Mucosa of descending colon (tissue), 3 donors: ENCODE data around the gene DGKQ. TPM values are rescaled to one million over a fixed set of nuclear protein-coding genes. Genes with fewer than 3 reads are reported as not detected.
A peak's percentile ranks its signal among the peaks of the same experiment; 100 is the strongest.
"Not testable (repeated sequence)": the region's sequence is repeated elsewhere in the genome, so short reads cannot be mapped to it uniquely, and the experiment has no call there.

Experiments used
- ATAC-seq: fragments of 200-7000 bp; cut with Tn5 transposase; one replicate; pipeline ENCODE4 v1.9.1; 2020; ENCODE audit warnings: mild to moderate bottlenecking, moderate library complexity
- DNase-seq, 3 donors: peaks; one replicate each; pipeline ENCODE4 v3.0.0-alpha.2; 2020
- H3K36me3 ChIP-seq: fragments of 200-600 bp; one replicate; pipeline ENCODE4 v1.8.0; 2021; ENCODE audit warnings: low read depth, mild to moderate bottlenecking
- H3K4me1 ChIP-seq: fragments of 200-600 bp; one replicate; pipeline ENCODE4 v1.8.0; 2021; ENCODE audit warnings: low read depth, mild to moderate bottlenecking
- H3K4me3 ChIP-seq: fragments of 200-600 bp; one replicate; pipeline ENCODE4 v1.8.0; 2021; ENCODE audit warnings: mild to moderate bottlenecking
- H3K9me3 ChIP-seq: fragments of 200-600 bp; one replicate; pipeline ENCODE4 v1.8.0; 2021; ENCODE audit warnings: mild to moderate bottlenecking
- intact Hi-C, 2 donors: fragments of 100-400 bp; cut with DNase I in 1 of 2; cut with micrococcal nuclease in 1 of 2; formaldehyde crosslinking; loops; one replicate each; pipeline versions ENCODE4 v1.11.0 to v1.11.1; 2022; cut with DNase I, micrococcal nuclease
- total RNA-seq, 3 donors: library from RNA; stranded (reverse); fragmentation: NEBNext Ultra II Directional in 2 of 3; extraction: Animal tissue kit (Norgen Biotek cat#: 25700) in 2 of 3; gene quantifications; one replicate each; pipeline versions ENCODE4 v1.2.1 to v1.2.4, GENCODE V29; 2021 to 2023
- TF ChIP-seq, protein P1 (sequence below): fragments of 200-600 bp; IDR thresholded peaks from one replicate; pipeline ENCODE4 v1.8.0; 2022; ENCODE audit warnings: antibody characterized with exemption, mild to moderate bottlenecking
- donor health status: DM: no; HTN: no; CAD: no; lungs with moderate emphysema.
- donor health status: DM: no; HTN: no; CAD: no.
- donor health status: DM: no; HTN: yes; CAD: no.

The DGKQ gene
- total RNA-seq, 3 donors from 2014 or later, result 31.8 to 56.1 (median 41.7) TPM

DNA sequence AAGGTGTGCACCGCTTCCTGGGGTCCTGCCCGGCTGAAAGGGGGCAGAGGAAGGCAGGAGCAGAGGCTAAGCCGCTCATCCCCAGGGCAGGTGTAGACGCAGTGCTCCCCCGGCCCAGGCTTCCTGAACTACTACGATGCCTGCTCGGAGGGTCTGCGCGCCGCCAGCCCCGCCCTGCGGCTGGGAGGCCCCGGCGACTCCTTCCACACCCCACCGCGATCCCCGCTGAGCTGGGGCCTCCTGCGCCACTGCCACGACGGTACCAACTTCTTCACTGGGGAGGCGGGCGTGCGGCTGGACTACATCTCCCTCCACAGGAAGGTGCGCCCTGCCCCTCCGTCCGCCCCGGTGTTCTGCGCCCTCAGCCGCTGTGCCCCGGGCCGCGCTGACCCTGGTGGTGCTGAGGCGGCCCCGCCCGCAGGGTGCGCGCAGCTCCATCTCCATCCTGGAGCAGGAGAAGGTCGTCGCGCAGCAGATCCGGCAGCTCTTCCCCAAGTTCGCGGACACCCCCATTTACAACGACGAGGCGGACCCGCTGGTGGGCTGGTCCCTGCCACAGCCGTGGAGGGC lies 28.3 kb upstream of the DGKQ start:
- intact Hi-C loops, result no loop called here

DNA sequence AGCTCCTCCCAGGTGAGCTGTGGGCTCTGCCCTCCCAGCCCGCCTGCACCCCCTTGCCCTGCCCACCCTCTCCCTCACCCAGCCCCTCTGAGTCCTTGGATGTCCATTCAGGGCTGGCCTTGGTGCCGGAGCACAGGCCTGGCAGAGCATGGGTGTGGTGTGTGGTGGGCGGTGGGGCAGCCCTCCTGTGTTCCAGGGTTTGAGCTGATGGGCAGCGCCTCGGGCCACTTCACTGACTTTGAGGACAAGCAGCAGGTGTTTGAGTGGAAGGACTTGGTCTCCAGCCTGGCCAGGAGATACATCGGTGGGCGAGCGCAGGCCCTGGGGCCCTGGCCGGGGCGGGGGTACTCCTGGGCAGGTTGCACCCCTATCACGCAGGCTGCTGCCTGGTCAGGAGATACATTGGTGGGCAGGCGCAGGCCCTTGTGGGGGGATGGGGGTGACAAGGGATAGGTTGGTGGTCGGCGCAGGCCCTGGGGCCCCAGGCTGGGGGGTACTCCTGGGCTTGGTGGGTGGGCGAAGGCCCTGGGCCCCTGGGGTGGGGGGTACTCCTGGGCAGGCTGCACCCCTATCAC lies 27.4 kb upstream of the DGKQ start:
- Histone ChIP-seq H3K9me3 (no peaks in the 10 kb centered on the region), H3K4me1 (peaks cover 24% of the 10 kb centered on the region), H3K36me3 (no peaks in the 10 kb centered on the region), H3K4me3 (no peak overlapping the region)
- DNase-seq (no peak), ATAC-seq (no peak)
- TF ChIP-seq, protein P1, sequence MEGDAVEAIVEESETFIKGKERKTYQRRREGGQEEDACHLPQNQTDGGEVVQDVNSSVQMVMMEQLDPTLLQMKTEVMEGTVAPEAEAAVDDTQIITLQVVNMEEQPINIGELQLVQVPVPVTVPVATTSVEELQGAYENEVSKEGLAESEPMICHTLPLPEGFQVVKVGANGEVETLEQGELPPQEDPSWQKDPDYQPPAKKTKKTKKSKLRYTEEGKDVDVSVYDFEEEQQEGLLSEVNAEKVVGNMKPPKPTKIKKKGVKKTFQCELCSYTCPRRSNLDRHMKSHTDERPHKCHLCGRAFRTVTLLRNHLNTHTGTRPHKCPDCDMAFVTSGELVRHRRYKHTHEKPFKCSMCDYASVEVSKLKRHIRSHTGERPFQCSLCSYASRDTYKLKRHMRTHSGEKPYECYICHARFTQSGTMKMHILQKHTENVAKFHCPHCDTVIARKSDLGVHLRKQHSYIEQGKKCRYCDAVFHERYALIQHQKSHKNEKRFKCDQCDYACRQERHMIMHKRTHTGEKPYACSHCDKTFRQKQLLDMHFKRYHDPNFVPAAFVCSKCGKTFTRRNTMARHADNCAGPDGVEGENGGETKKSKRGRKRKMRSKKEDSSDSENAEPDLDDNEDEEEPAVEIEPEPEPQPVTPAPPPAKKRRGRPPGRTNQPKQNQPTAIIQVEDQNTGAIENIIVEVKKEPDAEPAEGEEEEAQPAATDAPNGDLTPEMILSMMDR, result no peak
- intact Hi-C loops, result no loop called here

More for the DNA sequence above, 28.3 kb upstream of the DGKQ start:
- Histone ChIP-seq H3K4me3 (no peak overlapping the region), H3K9me3 (no peaks in the 10 kb centered on the region), H3K4me1 (peaks cover 22% of the 10 kb centered on the region), H3K36me3 (no peaks in the 10 kb centered on the region)
- TF ChIP-seq, protein P1, result no peak
- ATAC-seq (no peak), DNase-seq (peak in 1 of 3 donors; percentile 32)

DNA sequence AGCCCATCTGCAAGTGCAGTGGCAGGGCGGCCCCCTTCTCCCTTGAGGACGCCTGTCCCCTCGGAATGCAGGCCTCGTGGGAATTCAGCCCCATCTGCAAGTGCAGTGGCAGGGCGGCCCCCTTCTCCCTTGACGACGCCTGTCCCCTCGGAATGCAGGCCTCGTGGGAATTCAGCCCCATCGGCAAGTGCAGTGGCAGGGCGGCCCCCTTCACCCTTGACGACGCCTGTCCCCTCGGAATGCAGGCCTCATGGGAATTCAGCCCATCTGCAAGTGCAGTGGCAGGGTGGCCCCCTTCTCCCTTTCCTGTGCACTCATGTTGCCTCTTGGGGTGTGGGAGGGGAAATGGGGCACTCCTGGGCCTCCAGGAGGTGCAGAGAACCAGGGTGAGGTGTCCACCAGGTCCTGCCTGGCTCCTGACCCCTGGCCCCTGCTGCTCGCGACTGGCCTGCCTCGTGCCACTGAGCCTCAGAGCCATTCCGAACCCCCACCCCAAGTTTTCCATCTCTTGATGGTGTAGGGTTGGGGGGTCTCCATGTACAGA lies 26.6 kb upstream of the DGKQ start:
- no peak for ATAC-seq
- Histone ChIP-seq H3K9me3 (no peaks in the 10 kb centered on the region), H3K4me1 (peaks cover 24% of the 10 kb centered on the region), H3K36me3 (no peaks in the 10 kb centered on the region), H3K4me3 (no peak overlapping the region)
- TF ChIP-seq, protein P1, result no peak
- intact Hi-C loops, result no loop called here
- DNase-seq, result no peak

- DNase-seq, intact Hi-C loops, H3K36me3 ChIP-seq, H3K9me3 ChIP-seq, H3K4me3 ChIP-seq, ATAC-seq: not testable (repeated sequence)
- H3K4me1 ChIP-seq, result peaks cover 24% of the 10 kb centered on the region
Observed at GRCh38 chr4:999240-999863, 26.0 kb upstream of the DGKQ start.

DNA sequence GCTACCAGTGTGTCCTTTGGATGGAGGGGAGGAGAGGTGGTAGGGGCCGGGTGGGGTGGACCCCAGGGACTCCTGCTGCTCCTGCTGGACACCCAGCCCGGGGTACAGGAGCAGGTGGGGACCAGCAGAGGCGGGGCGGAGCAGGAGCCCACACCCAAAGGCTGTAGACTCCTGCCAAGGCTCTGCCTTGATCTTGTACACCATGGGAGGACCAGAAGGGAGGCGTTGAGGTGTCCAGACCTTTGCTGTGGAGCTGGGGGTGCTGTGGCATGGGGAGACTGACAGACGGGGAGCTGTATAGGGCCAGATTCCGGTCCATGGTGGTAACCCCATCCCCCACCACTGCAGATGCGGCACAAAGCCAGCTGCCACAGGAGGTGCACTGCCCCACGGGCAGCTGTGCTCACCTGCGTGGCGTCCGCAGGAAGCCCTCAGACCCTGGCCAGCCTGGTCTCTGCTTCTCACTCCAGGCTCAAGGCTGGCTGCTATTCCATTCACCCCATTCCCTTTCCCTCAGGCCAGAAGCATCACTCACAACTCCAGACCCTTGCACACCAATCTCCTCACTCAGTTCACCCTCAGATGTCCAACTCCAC lies 24.8 kb upstream of the DGKQ start:
- DNase-seq, result no peak
- intact Hi-C loops, result no loop called here
- TF ChIP-seq, protein P1, result no peak
- no peak for ATAC-seq
- H3K4me1 ChIP-seq, result peaks cover 32% of the 10 kb centered on the region
- no peak overlapping the region for H3K4me3 ChIP-seq
- no peaks in the 10 kb centered on the region for H3K36me3 ChIP-seq
- no peaks in the 10 kb centered on the region for H3K9me3 ChIP-seq
